ENCODE results near the gene LPAR3.

- no peak for TF ChIP-seq CTCF (IDR thresholded peaks at IDR 0.05)
- no peak for TF ChIP-seq POLR2A (IDR thresholded peaks at IDR 0.05)
- TF ChIP-seq EP300 (IDR thresholded peaks at IDR 0.05): no peak
Measured at GRCh38 chr1:84940481-84940880, 47.5 kb upstream of the LPAR3 start.
